Nephron progenitor cell (in vitro differentiated cells): ENCODE results near the gene ALDH1B1.

Experiments
- DNase-seq: peaks from one replicate; pipeline ENCODE4 v3.0.0; 2021
- H3K27ac Mint-ChIP-seq: 2 replicates; pipeline ENCODE4 v1.8.0; 2021; ENCODE audit warnings: mild to moderate bottlenecking, moderate library complexity, mixed read lengths
- H3K27me3 Mint-ChIP-seq: 2 replicates; pipeline ENCODE4 v1.8.0; 2021; ENCODE audit warnings: mild to moderate bottlenecking, low read depth, mixed read lengths; ENCODE audit not compliant: poor library complexity
- H3K36me3 Mint-ChIP-seq: 2 replicates; pipeline ENCODE4 v1.8.0; 2021; ENCODE audit warnings: low read depth, mixed read lengths
- H3K4me1 Mint-ChIP-seq: 2 replicates; pipeline ENCODE4 v1.8.0; 2021; ENCODE audit warnings: mixed read lengths
- H3K4me3 Mint-ChIP-seq: 2 replicates; pipeline ENCODE4 v1.8.0; 2021; ENCODE audit warnings: mild to moderate bottlenecking, moderate library complexity, mixed read lengths
- H3K9me3 Mint-ChIP-seq: 2 replicates; pipeline ENCODE4 v1.8.0; 2021; ENCODE audit warnings: mild to moderate bottlenecking, moderate library complexity, mixed read lengths
- TF ChIP-seq, protein P1 (sequence below): fragments of 200-600 bp; sonication (generic); IDR thresholded peaks from 2 replicates; pipeline ENCODE4 v1.5.0; 2021; ENCODE audit warnings: antibody characterized with exemption

The ALDH1B1 gene

GRCh38 chr9:38434365-38434764, 41.9 kb downstream of the ALDH1B1 start:
- H3K27ac Mint-ChIP-seq: no peak overlapping the region
- peaks cover 13% of the 10 kb centered on the region for H3K27me3 Mint-ChIP-seq
- H3K36me3 Mint-ChIP-seq: no peaks in the 10 kb centered on the region
- H3K9me3 Mint-ChIP-seq: no peaks in the 10 kb centered on the region
- no peak for DNase-seq
- H3K4me1 Mint-ChIP-seq: peaks cover 7% of the 10 kb centered on the region
- TF ChIP-seq, protein P1, sequence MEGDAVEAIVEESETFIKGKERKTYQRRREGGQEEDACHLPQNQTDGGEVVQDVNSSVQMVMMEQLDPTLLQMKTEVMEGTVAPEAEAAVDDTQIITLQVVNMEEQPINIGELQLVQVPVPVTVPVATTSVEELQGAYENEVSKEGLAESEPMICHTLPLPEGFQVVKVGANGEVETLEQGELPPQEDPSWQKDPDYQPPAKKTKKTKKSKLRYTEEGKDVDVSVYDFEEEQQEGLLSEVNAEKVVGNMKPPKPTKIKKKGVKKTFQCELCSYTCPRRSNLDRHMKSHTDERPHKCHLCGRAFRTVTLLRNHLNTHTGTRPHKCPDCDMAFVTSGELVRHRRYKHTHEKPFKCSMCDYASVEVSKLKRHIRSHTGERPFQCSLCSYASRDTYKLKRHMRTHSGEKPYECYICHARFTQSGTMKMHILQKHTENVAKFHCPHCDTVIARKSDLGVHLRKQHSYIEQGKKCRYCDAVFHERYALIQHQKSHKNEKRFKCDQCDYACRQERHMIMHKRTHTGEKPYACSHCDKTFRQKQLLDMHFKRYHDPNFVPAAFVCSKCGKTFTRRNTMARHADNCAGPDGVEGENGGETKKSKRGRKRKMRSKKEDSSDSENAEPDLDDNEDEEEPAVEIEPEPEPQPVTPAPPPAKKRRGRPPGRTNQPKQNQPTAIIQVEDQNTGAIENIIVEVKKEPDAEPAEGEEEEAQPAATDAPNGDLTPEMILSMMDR: no peak
- no peak overlapping the region for H3K4me3 Mint-ChIP-seq

DNA sequence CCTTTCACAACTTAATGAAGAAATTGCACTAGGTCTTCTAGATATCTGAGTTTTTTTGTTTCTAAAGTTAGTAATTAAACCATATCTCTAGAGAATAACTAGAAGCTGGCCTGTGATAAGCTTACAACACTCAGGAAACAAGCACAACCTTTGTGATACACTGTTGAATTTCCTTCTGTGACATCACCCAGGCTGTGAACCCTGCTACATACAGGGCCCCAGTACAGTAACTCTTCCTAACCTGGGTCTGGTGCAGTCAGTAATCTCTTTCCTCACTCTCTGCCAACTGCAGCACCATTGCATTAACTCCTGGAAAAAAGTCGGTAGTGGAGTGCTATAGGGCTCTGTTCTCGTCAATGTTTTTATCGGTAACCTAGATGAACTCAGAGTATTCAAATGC, 42.4 kb downstream of the ALDH1B1 start:
- TF ChIP-seq, protein P1: no peak
- DNase-seq: no peak
- H3K27ac Mint-ChIP-seq: no peak overlapping the region
- no peaks in the 10 kb centered on the region for H3K9me3 Mint-ChIP-seq
- peaks cover 15% of the 10 kb centered on the region for H3K27me3 Mint-ChIP-seq
- H3K4me3 Mint-ChIP-seq: no peak overlapping the region
- H3K4me1 Mint-ChIP-seq: peaks cover 7% of the 10 kb centered on the region
- no peaks in the 10 kb centered on the region for H3K36me3 Mint-ChIP-seq

GRCh38 chr9:38435521-38435920, 43.0 kb downstream of the ALDH1B1 start:
- Mint-ChIP-seq H3K4me1 (peaks cover 7% of the 10 kb centered on the region), H3K9me3 (no peaks in the 10 kb centered on the region), H3K27me3 (peaks cover 15% of the 10 kb centered on the region), H3K4me3 (no peak overlapping the region), H3K36me3 (no peaks in the 10 kb centered on the region), H3K27ac (no peak overlapping the region)
- no peak for DNase-seq
- TF ChIP-seq, protein P1: no peak

DNA sequence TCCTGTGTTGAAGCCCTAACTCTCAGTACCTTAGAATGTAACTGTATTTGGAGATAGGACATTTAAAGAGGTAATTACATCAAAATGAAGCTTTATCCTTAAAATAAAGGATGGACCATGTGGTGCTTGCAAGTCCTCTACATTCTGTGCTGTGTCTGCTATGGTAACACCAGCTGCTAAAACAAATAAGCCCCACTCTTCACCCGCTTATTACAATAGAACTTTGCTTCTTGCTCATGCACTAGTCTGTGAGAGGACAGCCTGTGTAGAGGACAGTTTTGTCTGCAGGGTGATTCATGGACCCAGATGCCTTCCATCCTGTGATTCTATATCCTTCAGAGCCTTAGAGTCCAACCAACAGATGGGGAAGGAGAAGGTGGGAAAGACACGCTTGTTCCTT, 44.2 kb downstream of the ALDH1B1 start:
- DNase-seq: no peak
- H3K27ac Mint-ChIP-seq: no peak overlapping the region
- no peak overlapping the region for H3K4me3 Mint-ChIP-seq
- TF ChIP-seq, protein P1: no peak
- peaks cover 15% of the 10 kb centered on the region for H3K27me3 Mint-ChIP-seq
- H3K4me1 Mint-ChIP-seq: peaks cover 7% of the 10 kb centered on the region
- H3K9me3 Mint-ChIP-seq: no peaks in the 10 kb centered on the region
- H3K36me3 Mint-ChIP-seq: no peaks in the 10 kb centered on the region

DNA sequence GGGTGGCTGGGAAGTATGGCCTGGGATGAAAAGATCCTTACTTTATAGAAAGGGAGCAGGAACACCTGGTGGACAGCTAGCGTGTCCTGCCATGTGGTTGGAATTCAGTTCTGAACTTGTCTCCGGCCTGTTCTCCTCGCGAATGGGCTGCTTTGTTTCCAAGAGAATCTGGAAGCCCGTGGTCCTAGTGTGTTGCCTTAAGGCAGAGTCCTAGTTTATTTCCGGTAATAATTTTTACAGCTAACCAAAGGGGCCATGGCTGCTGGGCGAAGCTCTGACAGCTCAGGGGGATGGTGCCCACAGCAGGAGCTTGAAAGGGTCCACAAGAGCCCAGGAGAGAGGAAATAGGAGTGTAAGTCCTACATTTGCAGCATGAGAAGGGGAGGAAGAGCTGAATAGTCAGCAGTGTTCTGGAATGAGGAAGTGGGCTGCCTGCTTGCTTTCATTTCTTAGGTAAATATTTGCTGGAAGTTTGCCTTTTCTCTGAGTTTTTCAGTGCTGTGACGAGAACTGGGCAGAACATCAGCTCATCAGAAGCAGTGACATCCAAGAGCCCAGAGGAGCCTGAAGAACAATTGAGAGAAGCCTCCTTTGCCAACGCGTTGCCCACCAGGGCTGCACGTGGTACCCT, 44.8 kb downstream of the ALDH1B1 start:
- Mint-ChIP-seq H3K4me1 (peaks cover 4% of the 10 kb centered on the region), H3K4me3 (no peak overlapping the region), H3K27me3 (peaks cover 15% of the 10 kb centered on the region), H3K27ac (no peak overlapping the region), H3K36me3 (no peaks in the 10 kb centered on the region), H3K9me3 (no peaks in the 10 kb centered on the region)
- TF ChIP-seq, protein P1: no peak
- DNase-seq: no peak

- H3K27me3 Mint-ChIP-seq: peaks cover 18% of the 10 kb centered on the region
- no peak for DNase-seq
- H3K4me1 Mint-ChIP-seq: peaks cover 14% of the 10 kb centered on the region
- H3K27ac Mint-ChIP-seq: no peak overlapping the region
- H3K9me3 Mint-ChIP-seq: no peaks in the 10 kb centered on the region
- H3K36me3 Mint-ChIP-seq: no peaks in the 10 kb centered on the region
- TF ChIP-seq, protein P1: no peak
- H3K4me3 Mint-ChIP-seq: no peak overlapping the region
Observed at GRCh38 chr9:38439291-38439915, 46.9 kb downstream of the ALDH1B1 start.
